Endothelial cell of umbilical vein (primary cell): ENCODE data around the gene SPG7. TPM values are rescaled to one million over a fixed set of nuclear protein-coding genes. Genes with fewer than 3 reads are reported as not detected.

Source experiments
- BruUV-seq: library from RNA; stranded (reverse); fragments of 400-500 nt; replicated peaks from 2 replicates; lab custom pipeline; 2021; lab: Mats Ljungman, UMichigan
- CTCF ChIA-PET: fragments of 300-600, 350-600 bp; sonication (Branson Sonifier 250); formaldehyde crosslinking; loops from one replicate; lab custom pipeline; 2021; ENCODE audit warnings: antibody characterized with exemption, inconsistent platforms; lab: Charles Lee
- POLR2A ChIA-PET: fragments of 300-600, 350-600 bp; sonication (Branson Sonifier 250); formaldehyde crosslinking; loops from one replicate; lab custom pipeline; 2021; ENCODE audit warnings: antibody characterized with exemption, inconsistent platforms; lab: Charles Lee
- DNase-seq: peaks from one replicate; pipeline ENCODE4 v3.0.0-alpha.2; 2011; ENCODE audit warnings: low read depth, low spot score
- FAIRE-seq: peaks from 2 replicates; lab custom pipeline; 2011; peaks lifted over from hg19 to GRCh38; lab: Jason Lieb, UNC
- H2AFZ ChIP-seq: 2 replicates; pipeline ENCODE4 v1.6.0; 2012; ENCODE audit warnings: low read depth, low read length, control low read depth, inconsistent platforms
- H3K27ac ChIP-seq: 2 replicates; pipeline ENCODE4 v1.5.1; 2011; ENCODE audit warnings: low read depth, mild to moderate bottlenecking, control low read depth, low read length, moderate library complexity; ENCODE audit not compliant: insufficient read depth
- H3K27me3 ChIP-seq, 2 experiments: 2 replicates each; pipeline versions ENCODE4 v1.6.0 to v1.6.1; 2011; ENCODE audit warnings: low read length in 2 of 2, mixed read lengths in 1 of 2; ENCODE audit not compliant: control insufficient read depth in 2 of 2, insufficient read depth in 2 of 2
- H3K36me3 ChIP-seq, 2 experiments: 2 replicates in 1 of 2; 3 replicates in 1 of 2; pipeline ENCODE4 v1.5.1; 2011; ENCODE audit warnings: low read length in 2 of 2, mild to moderate bottlenecking in 1 of 2, moderate library complexity in 1 of 2; ENCODE audit not compliant: control insufficient read depth in 2 of 2, insufficient read depth in 2 of 2; ENCODE audit errors: extremely low read depth in 1 of 2
- H3K4me1 ChIP-seq: 3 replicates; pipeline ENCODE4 v1.5.1; 2011; ENCODE audit warnings: mild to moderate bottlenecking, low read length; ENCODE audit not compliant: control insufficient read depth, insufficient read depth; ENCODE audit errors: extremely low read depth
- H3K4me2 ChIP-seq: 2 replicates; pipeline ENCODE4 v1.6.1; 2011; ENCODE audit warnings: low read length, control low read depth, mixed read lengths; ENCODE audit not compliant: insufficient read depth
- H3K4me3 ChIP-seq, 3 experiments: fragments of 200-600 bp in 1 of 3; sonication (generic), shearing (Covaris generic) in 1 of 3; replicated peaks in 1 of 3; 2 replicates each; pipeline ENCODE4 v1.5.1; 2011 to 2016; ENCODE audit warnings: control low read depth in 3 of 3, low read length in 3 of 3, mild to moderate bottlenecking in 2 of 3, inconsistent platforms in 1 of 3, low read depth in 1 of 3, moderate library complexity in 1 of 3; ENCODE audit not compliant: insufficient read depth in 1 of 3
- H3K79me2 ChIP-seq: 2 replicates; pipeline ENCODE4 v1.6.0; 2012; ENCODE audit warnings: low read length, inconsistent platforms; ENCODE audit not compliant: control insufficient read depth, insufficient read depth
- H3K9ac ChIP-seq: replicated peaks from 2 replicates; pipeline ENCODE3; 2011; ENCODE audit warnings: low read length, control low read depth; ENCODE audit not compliant: insufficient read depth; ENCODE audit errors: extremely low read depth
- H3K9me1 ChIP-seq: replicated peaks from 3 replicates; pipeline ENCODE4 v1.6.0; 2011; ENCODE audit warnings: mild to moderate bottlenecking, low read length; ENCODE audit not compliant: control insufficient read depth, insufficient read depth; ENCODE audit errors: extremely low read depth
- H3K9me3 ChIP-seq: replicated peaks from 2 replicates; pipeline ENCODE4 v1.5.1; 2012; ENCODE audit warnings: low read length, inconsistent platforms; ENCODE audit not compliant: control insufficient read depth, insufficient read depth
- H4K20me1 ChIP-seq: replicated peaks from 2 replicates; pipeline ENCODE3; 2011; ENCODE audit warnings: mild to moderate bottlenecking, low read length; ENCODE audit not compliant: control insufficient read depth, insufficient read depth; ENCODE audit errors: extremely low read depth
- EZH2 ChIP-seq: IDR thresholded peaks from 2 replicates; pipeline ENCODE4 v1.6.1; 2012; ENCODE audit warnings: borderline replicate concordance, low read depth, mild to moderate bottlenecking, moderate library complexity, low read length, inconsistent platforms; ENCODE audit not compliant: severe bottlenecking
- FOS ChIP-seq: IDR thresholded peaks from 2 replicates; pipeline ENCODE4 v1.6.1; 2011; ENCODE audit warnings: mild to moderate bottlenecking, low read length, moderate library complexity, borderline replicate concordance; ENCODE audit not compliant: insufficient read depth
- GATA2 ChIP-seq: IDR thresholded peaks from 2 replicates; pipeline ENCODE4 v1.7.0; 2011; ENCODE audit warnings: low read depth, mild to moderate bottlenecking, moderate library complexity, mixed read lengths, low read length; ENCODE audit not compliant: insufficient read length, insufficient read depth
- JUN ChIP-seq: IDR thresholded peaks from 2 replicates; pipeline ENCODE4 v1.6.1; 2011; ENCODE audit warnings: borderline replicate concordance, low read depth; ENCODE audit not compliant: insufficient read length, insufficient read depth
- MYC ChIP-seq: IDR thresholded peaks from one replicate; pipeline ENCODE4 v1.6.1; 2011; ENCODE audit warnings: mild to moderate bottlenecking, low read depth, low read length
- POLR2A ChIP-seq: IDR thresholded peaks from 2 replicates; pipeline ENCODE4 v1.6.1; 2012; ENCODE audit warnings: low read depth, mild to moderate bottlenecking, control low read depth, low read length
- POLR2AphosphoS5 ChIP-seq: IDR thresholded peaks from 2 replicates; pipeline ENCODE4 v1.6.1; 2012; ENCODE audit warnings: low read depth, mild to moderate bottlenecking, control low read depth, low read length, moderate library complexity; ENCODE audit not compliant: insufficient read depth
- dilution Hi-C: fragments of 300-500 bp; cut with MboI; formaldehyde crosslinking; loops from one replicate; pipeline ENCODE4 v1.15.0; 2019; ENCODE audit warnings: low sequenced_read_pairs; ENCODE audit not compliant: extremely low pct_ligation_motif_present
- intact Hi-C: fragments of 100-400 bp; cut with micrococcal nuclease; formaldehyde crosslinking; loops from one replicate; pipeline ENCODE4 v1.10.0; 2022
- polyA plus RNA-seq, 4 experiments: library from polyadenylated mRNA; depleted of rRNA in 3 of 4; stranded (reverse) in 3 of 4; unstranded in 1 of 4; fragments of >200 nt; gene quantifications; 2 replicates each; pipeline versions ENCODE4 v1.2.1 to v1.2.3, GENCODE V29; 2011 to 2012; ENCODE audit warnings: missing spikeins in 1 of 4
- total RNA-seq: library from RNA; stranded (reverse); gene quantifications from 2 replicates; pipeline ENCODE4 v1.2.3, GENCODE V29; 2021
- TF ChIP-seq, protein P1 (sequence below): IDR thresholded peaks from 2 replicates; pipeline ENCODE4 v1.6.1; 2011; ENCODE audit not compliant: insufficient read depth, insufficient read length
- TF ChIP-seq, protein P2 (sequence below), 2 donors: IDR thresholded peaks; 1 replicate in 1 of 2; 2 replicates in 1 of 2; pipeline ENCODE4 v1.5.1; 2011; ENCODE audit warnings: low read length in 2 of 2, mild to moderate bottlenecking in 2 of 2, moderate library complexity in 2 of 2, control low read depth in 1 of 2, inconsistent platforms in 1 of 2, low read depth in 1 of 2; ENCODE audit not compliant: insufficient read depth in 1 of 2; ENCODE audit errors: extremely low read depth in 1 of 2

The SPG7 gene
- total and polyA plus RNA-seq, 2 donors (not counting 3 experiments of a cell fraction or from before 2014, with no cell fraction given), result 90.2 to 146 TPM

DNA sequence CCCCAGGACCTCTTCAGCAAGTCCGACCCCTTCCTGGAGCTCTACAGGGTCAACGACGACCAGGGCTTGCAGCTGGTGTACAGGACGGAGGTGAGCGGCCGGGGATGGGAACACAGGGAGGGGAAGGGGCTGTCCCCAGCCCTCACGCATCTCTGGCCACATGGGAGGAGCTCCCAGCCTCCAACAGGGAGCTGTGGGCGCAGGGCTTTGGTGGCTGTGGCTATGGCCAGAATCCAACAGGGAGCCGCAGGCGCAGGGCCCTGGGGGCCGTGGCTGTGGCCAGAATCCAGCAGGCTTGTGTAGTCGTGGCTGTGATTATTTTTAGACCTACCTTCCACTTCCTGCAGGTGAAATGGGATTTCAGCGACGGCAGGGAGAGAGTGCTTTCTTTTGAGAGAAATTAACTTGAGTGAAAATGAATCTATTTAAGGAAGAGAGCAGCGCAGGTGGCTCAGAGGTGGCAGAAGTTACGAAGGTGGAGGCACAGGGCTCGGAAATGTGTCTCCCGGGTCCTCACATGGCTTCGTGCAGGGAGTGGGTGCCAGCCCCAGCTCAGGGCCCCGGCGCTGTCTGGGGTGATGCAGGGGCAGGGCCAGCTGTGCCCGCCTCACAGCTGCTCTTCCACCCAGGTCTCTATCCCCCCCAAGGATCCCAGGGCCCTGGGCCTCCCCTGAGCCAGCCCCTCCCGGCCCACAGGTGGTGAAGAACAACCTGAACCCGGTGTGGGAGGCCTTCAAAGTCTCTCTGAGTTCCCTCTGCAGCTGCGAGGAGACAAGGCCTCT, 76.8 kb downstream of the SPG7 start:
- no peak overlapping the region for H2AFZ ChIP-seq
- POLR2A ChIA-PET, result no interaction called here
- DNase-seq, result no peak

More for the DNA sequence above, 76.8 kb downstream of the SPG7 start:
- dilution Hi-C loops, result no loop called here
- Histone ChIP-seq H3K9me3 (no peaks in the 10 kb centered on the region), H3K9ac (no peak overlapping the region), H3K27me3 (no peaks in the 10 kb centered on the region), H4K20me1 (no peaks in the 10 kb centered on the region), H3K4me1 (peaks cover 18% of the 10 kb centered on the region), H3K27ac (no peak overlapping the region), H3K79me2 (no peaks in the 10 kb centered on the region), H3K4me2 (no peak overlapping the region), H3K36me3 (no peaks in the 10 kb centered on the region), H3K9me1 (no peaks in the 10 kb centered on the region), H3K4me3 (no peak overlapping the region)
- CTCF ChIA-PET, result interaction anchor here (1.2 to 1.6 kb wide), 2 partner anchors 17 to 19 kb away, joined by 3 to 4 read pairs; no protein-coding TSS in a partner anchor
- TF ChIP-seq EZH2, result no peak
- TF ChIP-seq POLR2A, result no peak
- TF ChIP-seq, protein P1, sequence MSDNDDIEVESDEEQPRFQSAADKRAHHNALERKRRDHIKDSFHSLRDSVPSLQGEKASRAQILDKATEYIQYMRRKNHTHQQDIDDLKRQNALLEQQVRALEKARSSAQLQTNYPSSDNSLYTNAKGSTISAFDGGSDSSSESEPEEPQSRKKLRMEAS, result no peak
- TF ChIP-seq FOS, result no peak
- TF ChIP-seq MYC, result no peak
- TF ChIP-seq, protein P2, sequence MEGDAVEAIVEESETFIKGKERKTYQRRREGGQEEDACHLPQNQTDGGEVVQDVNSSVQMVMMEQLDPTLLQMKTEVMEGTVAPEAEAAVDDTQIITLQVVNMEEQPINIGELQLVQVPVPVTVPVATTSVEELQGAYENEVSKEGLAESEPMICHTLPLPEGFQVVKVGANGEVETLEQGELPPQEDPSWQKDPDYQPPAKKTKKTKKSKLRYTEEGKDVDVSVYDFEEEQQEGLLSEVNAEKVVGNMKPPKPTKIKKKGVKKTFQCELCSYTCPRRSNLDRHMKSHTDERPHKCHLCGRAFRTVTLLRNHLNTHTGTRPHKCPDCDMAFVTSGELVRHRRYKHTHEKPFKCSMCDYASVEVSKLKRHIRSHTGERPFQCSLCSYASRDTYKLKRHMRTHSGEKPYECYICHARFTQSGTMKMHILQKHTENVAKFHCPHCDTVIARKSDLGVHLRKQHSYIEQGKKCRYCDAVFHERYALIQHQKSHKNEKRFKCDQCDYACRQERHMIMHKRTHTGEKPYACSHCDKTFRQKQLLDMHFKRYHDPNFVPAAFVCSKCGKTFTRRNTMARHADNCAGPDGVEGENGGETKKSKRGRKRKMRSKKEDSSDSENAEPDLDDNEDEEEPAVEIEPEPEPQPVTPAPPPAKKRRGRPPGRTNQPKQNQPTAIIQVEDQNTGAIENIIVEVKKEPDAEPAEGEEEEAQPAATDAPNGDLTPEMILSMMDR (IDR thresholded peaks at IDR 0.05; ENCODE audit: extremely low read depth in 1 of 2, insufficient read depth in 1 of 2, low read depth in 1 of 2, low read length in 2 of 2), result no peak
- no peak for TF ChIP-seq JUN
- no peak for TF ChIP-seq POLR2AphosphoS5
- TF ChIP-seq GATA2, result no peak
- no TSS peak for BruUV-seq
- no peak for FAIRE-seq
- intact Hi-C loops, result loop anchor here (5.0 kb wide), 1 partner anchor 37 kb away; no protein-coding TSS in a partner anchor
